HEK293T (cell line): ENCODE measurements around the gene ITGA1.

Experiments
- BHLHE40 ChIP-seq: fragments of 450-650 bp; IDR thresholded peaks from 2 replicates; pipeline ENCODE4 v1.6.1; 2016; ENCODE audit warnings: mild to moderate bottlenecking, moderate library complexity, borderline replicate concordance
- SP1 ChIP-seq: fragments of 450-650 bp; IDR thresholded peaks from 2 replicates; pipeline ENCODE4 v1.6.1; 2017

- no peak for TF ChIP-seq BHLHE40
- TF ChIP-seq SP1 = no peak
These were observed 57.2 kb downstream of the ITGA1 start for GRCh38 chr5:52844885-52845284.
